H1 (cell line): ENCODE data around the gene SCAPER. TPM values are rescaled to one million over a fixed set of nuclear protein-coding genes. Genes with fewer than 3 reads are reported as not detected.

Experiments
- FOSL1 ChIP-seq: IDR thresholded peaks from 2 replicates; pipeline ENCODE4 v1.6.1; 2011; ENCODE audit warnings: mild to moderate bottlenecking, low read depth, low read length, moderate library complexity; ENCODE audit not compliant: insufficient read depth
- MAX ChIP-seq: IDR thresholded peaks from 2 replicates; pipeline ENCODE4 v1.6.1; 2012; ENCODE audit warnings: inconsistent platforms
- RNF2 ChIP-seq: fragments of 200-900, 300-1000 bp; sonication (generic); IDR thresholded peaks from 2 replicates; pipeline ENCODE4 v1.7.1; 2016; ENCODE audit warnings: borderline replicate concordance, low read depth, mild to moderate bottlenecking, antibody characterized with exemption, low read length; ENCODE audit not compliant: poor library complexity, severe bottlenecking; ENCODE audit errors: missing control alignments
- SP2 ChIP-seq: IDR thresholded peaks from 2 replicates; pipeline ENCODE4 v1.6.1; 2012; ENCODE audit warnings: mild to moderate bottlenecking, low read length, inconsistent platforms
- SRF ChIP-seq: IDR thresholded peaks from 2 replicates; pipeline ENCODE4 v1.6.1; 2011; ENCODE audit warnings: mild to moderate bottlenecking, low read depth, low read length, moderate library complexity
- TCF12 ChIP-seq: IDR thresholded peaks from 2 replicates; pipeline ENCODE4 v1.6.1; 2011; ENCODE audit warnings: low read depth, mild to moderate bottlenecking, low read length
- polyA plus RNA-seq, 7 experiments: library from polyadenylated mRNA; depleted of rRNA in 3 of 7; stranded (reverse) in 5 of 7; unstranded in 2 of 7; fragments of >200 nt in 5 of 7; fragments of 200-250 nt in 2 of 7; gene quantifications; 1 replicate in 5 of 7; 2 replicates in 1 of 7; 4 replicates in 1 of 7; pipeline versions ENCODE4 v1.2.1 to v1.2.3, GENCODE V29; 2011 to 2013; ENCODE audit warnings: missing spikeins in 2 of 7, mixed read lengths in 2 of 7
- total RNA-seq: library from RNA; stranded (reverse); fragmentation: NEBNext Ultra II Directional; extraction: Animal tissue kit (Norgen Biotek cat#: 25700); gene quantifications from 2 replicates; pipeline ENCODE4 v1.2.1, GENCODE V29; 2021

The SCAPER gene
- total and polyA plus RNA-seq, 2 of the 8 experiments (the other 6 are each of a cell fraction or from before 2014, with no cell fraction given): 1.6 to 6.8 TPM

GRCh38 chr15:76382987-76383728 is 522.0 kb downstream of the SCAPER start (continued):
- no peak for TF ChIP-seq FOSL1
- TF ChIP-seq SRF: no peak
- no peak for TF ChIP-seq MAX
- TF ChIP-seq SP2: no peak
- no peak for TF ChIP-seq TCF12
- no peak for TF ChIP-seq RNF2
